ENCODE results near the gene DNAH2. TPM values are rescaled to one million over a fixed set of nuclear protein-coding genes. Genes with fewer than 3 reads are reported as not detected.

DNAH2 gene
- total and polyA plus RNA-seq, 8 donors: under 0.01 to 8.0 (median 0.24) TPM; not detected in 2

- no peak for DNase-seq
- WGBS, 5 donors: 72 to 90% (median 79%) methylated on average over 8 to 13 of the region's 13 CpGs
- H3K4me3 ChIP-seq: no peak overlapping the region
- intact Hi-C loops (cut with DNase I; ENCODE audit: low total_unique reads): no loop called here
- TF ChIP-seq POLR2A (IDR thresholded peaks at IDR 0.05) (no peak), CTCF (IDR thresholded peaks at IDR 0.05) (no peak), POLR2AphosphoS5 (IDR thresholded peaks at IDR 0.05) (no peak), EP300 (IDR thresholded peaks at IDR 0.05) (no peak)
- no peaks in the 10 kb centered on the region for H3K36me3 ChIP-seq
- H3K27me3 ChIP-seq: peaks cover 0 to 6% (median 4%) of the 10 kb centered on the region in 3 donors
- H3K9me3 ChIP-seq: no peaks in the 10 kb centered on the region
- peaks cover 0 to 1% (median 0%) of the 10 kb centered on the region in 4 donors for H3K4me1 ChIP-seq
- H3K27ac ChIP-seq: no peak overlapping the region
These were observed 81.3 kb downstream of the DNAH2 start for GRCh38 chr17:7798839-7799238.

GRCh38 chr17:7803981-7804380 is 86.4 kb downstream of the DNAH2 start:
- TF ChIP-seq POLR2AphosphoS5 (IDR thresholded peaks at IDR 0.05) (no peak), POLR2A (IDR thresholded peaks at IDR 0.05) (no peak), EP300 (IDR thresholded peaks at IDR 0.05) (no peak), CTCF (IDR thresholded peaks at IDR 0.05) (no peak)
- intact Hi-C loops (cut with DNase I; ENCODE audit: low total_unique reads): no loop called here
- WGBS, 5 donors: 22 to 49% (median 25%) methylated on average over 13 of the region's 13 CpGs
- Histone ChIP-seq H3K4me3 (peak overlapping the region in 1 of 4 donors; percentile 22), H3K9me3 (no peaks in the 10 kb centered on the region), H3K36me3 (no peaks in the 10 kb centered on the region), H3K27me3 (peaks cover 0 to 35% (median 0%) of the 10 kb centered on the region in 3 donors), H3K4me1 (peaks cover 0 to 8% (median 3%) of the 10 kb centered on the region in 4 donors), H3K27ac (no peak overlapping the region)
- peak; percentile 38 to 80 for DNase-seq

- intact Hi-C loops (cut with DNase I; ENCODE audit: low total_unique reads): no loop called here
- H3K4me3 ChIP-seq: no peak overlapping the region
- TF ChIP-seq EP300 (IDR thresholded peaks at IDR 0.05) (no peak), CTCF (IDR thresholded peaks at IDR 0.05) (no peak), POLR2A (IDR thresholded peaks at IDR 0.05) (no peak), POLR2AphosphoS5 (IDR thresholded peaks at IDR 0.05) (no peak)
These were observed 89.0 kb downstream of the DNAH2 start for GRCh38 chr17:7806587-7806986.

DNA sequence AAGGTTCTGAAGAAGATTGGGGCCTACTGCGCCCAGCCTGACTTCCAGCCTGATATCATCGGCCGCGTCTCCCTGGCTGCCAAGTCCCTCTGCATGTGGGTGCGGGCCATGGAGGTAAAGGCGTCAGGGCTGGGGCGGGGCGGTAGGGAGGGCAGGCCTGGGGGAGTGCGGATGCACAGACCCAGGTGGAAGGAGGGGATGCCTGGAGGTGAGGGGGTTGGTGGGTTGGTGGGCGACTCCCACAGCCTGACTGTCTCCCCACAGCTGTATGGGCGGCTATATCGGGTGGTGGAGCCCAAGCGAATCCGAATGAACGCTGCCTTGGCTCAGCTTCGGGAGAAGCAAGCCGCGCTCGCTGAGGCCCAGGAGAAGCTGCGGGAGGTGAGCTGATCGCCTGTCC is 89.7 kb downstream of the DNAH2 start:
- H3K27me3 ChIP-seq: peaks cover 0 to 49% (median 3%) of the 10 kb centered on the region in 3 donors
- H3K4me1 ChIP-seq: peaks cover 0 to 8% (median 3%) of the 10 kb centered on the region in 4 donors
- TF ChIP-seq POLR2AphosphoS5 (IDR thresholded peaks at IDR 0.05) (no peak), EP300 (IDR thresholded peaks at IDR 0.05) (no peak), POLR2A (IDR thresholded peaks at IDR 0.05) (no peak), CTCF (IDR thresholded peaks at IDR 0.05) (no peak)
- WGBS, 5 donors: 79 to 93% (median 88%) methylated on average over 20 to 21 of the region's 21 CpGs
- DNase-seq: no peak
- H3K9me3 ChIP-seq: no peaks in the 10 kb centered on the region
- intact Hi-C loops (cut with DNase I; ENCODE audit: low total_unique reads): no loop called here
- H3K27ac ChIP-seq: no peak overlapping the region
- H3K36me3 ChIP-seq: no peaks in the 10 kb centered on the region
- no peak overlapping the region for H3K4me3 ChIP-seq

More at GRCh38 chr17:7806587-7806986, 89.0 kb downstream of the DNAH2 start:
- DNase-seq: no peak
- Histone ChIP-seq H3K4me1 (peaks cover 0 to 8% (median 3%) of the 10 kb centered on the region in 4 donors), H3K27ac (no peak overlapping the region), H3K9me3 (no peaks in the 10 kb centered on the region), H3K36me3 (no peaks in the 10 kb centered on the region), H3K27me3 (peaks cover 0 to 49% (median 3%) of the 10 kb centered on the region in 3 donors)
- 79 to 87% (median 82%) methylated on average over 6 of the region's 6 CpGs for WGBS, 5 donors
